Neural progenitor cell (in vitro differentiated cells): ENCODE data around the gene NTM. TPM values are rescaled to one million over a fixed set of nuclear protein-coding genes. Genes with fewer than 3 reads are reported as not detected.

ENCODE experiments used
- DNase-seq: peaks from one replicate; pipeline ENCODE4 v3.0.0-alpha.2; 2016; ENCODE audit warnings: low spot score
- H2AFZ ChIP-seq: fragments of 200-600 bp; sonication (generic); replicated peaks from 2 replicates; pipeline ENCODE4 v1.6.1; 2016; ENCODE audit warnings: antibody characterized with exemption
- H3F3A ChIP-seq: fragments of 200-600 bp; sonication (generic); 2 replicates; pipeline ENCODE4 v1.6.1; 2016; ENCODE audit warnings: antibody characterized with exemption, low read depth
- H3K27ac ChIP-seq: fragments of 200-600 bp; sonication (generic); 2 replicates; pipeline ENCODE4 v1.5.1; 2016; ENCODE audit warnings: mild to moderate bottlenecking
- H3K27me3 ChIP-seq: fragments of 200-600 bp; sonication (generic); 2 replicates; pipeline ENCODE4 v1.6.1; 2016; ENCODE audit warnings: mild to moderate bottlenecking, moderate library complexity
- H3K36me3 ChIP-seq: fragments of 200-600 bp; sonication (generic); 2 replicates; pipeline ENCODE4 v1.5.1; 2016
- H3K4me1 ChIP-seq: fragments of 200-600 bp; sonication (generic); 2 replicates; pipeline ENCODE4 v1.6.1; 2016; ENCODE audit warnings: mixed run types
- H3K4me2 ChIP-seq: fragments of 200-600 bp; sonication (generic); 2 replicates; pipeline ENCODE4 v1.6.1; 2016
- H3K4me3 ChIP-seq: fragments of 200-600 bp; sonication (generic); 2 replicates; pipeline ENCODE4 v1.5.1; 2016
- H3K79me2 ChIP-seq: fragments of 200-600 bp; sonication (generic); 2 replicates; pipeline ENCODE4 v1.6.1; 2016; ENCODE audit warnings: low read depth
- H3K9ac ChIP-seq: fragments of 200-600 bp; sonication (generic); 2 replicates; pipeline ENCODE4 v1.6.1; 2016
- H3K9me3 ChIP-seq: fragments of 200-600 bp; sonication (generic); 2 replicates; pipeline ENCODE4 v1.5.1; 2016; ENCODE audit warnings: low read depth
- H4K20me1 ChIP-seq: fragments of 200-600 bp; sonication (generic); 2 replicates; pipeline ENCODE4 v1.6.1; 2016; ENCODE audit warnings: low read depth
- H3K27ac Mint-ChIP-seq: 3 replicates; pipeline ENCODE4 v1.8.0; 2021; ENCODE audit warnings: mixed read lengths
- H3K27me3 Mint-ChIP-seq: 2 replicates; pipeline ENCODE4 v1.8.0; 2022; ENCODE audit warnings: low read depth, mild to moderate bottlenecking, inconsistent platforms, moderate library complexity, mixed read lengths; ENCODE audit not compliant: insufficient read depth
- H3K36me3 Mint-ChIP-seq: 3 replicates; pipeline ENCODE4 v1.8.0; 2021; ENCODE audit warnings: mixed read lengths
- H3K4me1 Mint-ChIP-seq: 3 replicates; pipeline ENCODE4 v1.8.0; 2021; ENCODE audit warnings: mixed read lengths
- H3K4me3 Mint-ChIP-seq: 3 replicates; pipeline ENCODE4 v1.8.0; 2021; ENCODE audit warnings: mild to moderate bottlenecking, moderate library complexity, mixed read lengths
- H3K9me3 Mint-ChIP-seq: 3 replicates; pipeline ENCODE4 v1.8.0; 2020; ENCODE audit warnings: mixed read lengths
- EZH2 ChIP-seq: fragments of 200-600 bp; sonication (generic); IDR thresholded peaks from 2 replicates; pipeline ENCODE4 v1.6.1; 2017; ENCODE audit warnings: antibody characterized with exemption, mild to moderate bottlenecking, moderate library complexity
- EZH2phosphoT487 ChIP-seq: fragments of 200-600 bp; sonication (generic); IDR thresholded peaks from 2 replicates; pipeline ENCODE4 v1.6.1; 2017; ENCODE audit warnings: antibody characterized with exemption
- total RNA-seq: library from RNA; depleted of rRNA; stranded (reverse); fragments of >200 nt; gene quantifications from 2 replicates; pipeline ENCODE4 v1.2.3, GENCODE V29; 2015; ENCODE audit warnings: low replicate concordance
- TF ChIP-seq, protein P1 (sequence below): fragments of 200-600 bp; sonication (generic); IDR thresholded peaks from 2 replicates; pipeline ENCODE4 v1.5.1; 2017; ENCODE audit warnings: antibody characterized with exemption, mild to moderate bottlenecking

Gene NTM
- total RNA-seq, 1 donor from 2014 or later: 4.3 TPM

DNA sequence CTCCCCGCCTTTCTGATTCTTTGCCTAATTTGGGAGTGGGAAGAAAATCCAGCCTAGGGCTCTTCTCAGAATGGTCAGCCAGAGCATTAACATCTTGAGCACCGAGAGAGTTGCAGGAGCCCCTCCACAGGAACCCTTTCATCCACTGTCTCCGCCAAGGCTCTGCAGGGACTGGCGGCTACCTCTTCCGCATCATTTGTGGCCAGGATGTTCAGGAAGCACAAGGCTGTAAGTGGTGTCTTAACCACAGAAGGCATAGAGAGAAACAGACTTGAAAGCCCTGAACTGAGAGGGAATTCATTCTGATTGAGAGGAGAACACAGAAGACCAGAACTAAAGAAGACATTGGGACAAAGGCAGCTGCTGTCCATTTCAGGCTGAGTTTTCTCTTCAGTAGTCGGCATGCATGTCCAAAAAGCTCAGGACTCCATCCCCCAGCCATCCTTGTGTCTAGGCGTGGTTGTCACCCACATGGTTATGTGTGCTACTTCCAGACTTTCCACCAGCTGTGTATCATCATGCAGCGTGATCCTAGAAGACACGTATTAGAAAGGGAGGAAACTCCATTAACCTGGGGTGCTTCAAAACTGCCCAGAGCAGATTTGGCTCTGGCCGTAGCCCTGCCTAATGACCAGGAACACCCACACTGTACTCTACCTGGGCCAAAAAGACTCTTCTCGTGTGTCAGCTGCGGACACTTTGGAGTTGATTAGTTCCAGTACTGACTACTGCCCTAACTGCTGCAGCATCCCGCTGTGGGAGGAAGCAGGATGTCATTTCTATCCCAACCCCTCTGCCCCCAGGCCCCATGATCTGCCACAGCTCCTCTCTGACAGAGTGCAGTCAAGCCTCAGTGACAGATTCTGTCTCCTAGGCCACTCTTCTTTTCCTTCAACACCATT lies 725.1 kb downstream of the NTM start:
- TF ChIP-seq EZH2 (no peak), EZH2phosphoT487 (no peak)
- TF ChIP-seq, protein P1, sequence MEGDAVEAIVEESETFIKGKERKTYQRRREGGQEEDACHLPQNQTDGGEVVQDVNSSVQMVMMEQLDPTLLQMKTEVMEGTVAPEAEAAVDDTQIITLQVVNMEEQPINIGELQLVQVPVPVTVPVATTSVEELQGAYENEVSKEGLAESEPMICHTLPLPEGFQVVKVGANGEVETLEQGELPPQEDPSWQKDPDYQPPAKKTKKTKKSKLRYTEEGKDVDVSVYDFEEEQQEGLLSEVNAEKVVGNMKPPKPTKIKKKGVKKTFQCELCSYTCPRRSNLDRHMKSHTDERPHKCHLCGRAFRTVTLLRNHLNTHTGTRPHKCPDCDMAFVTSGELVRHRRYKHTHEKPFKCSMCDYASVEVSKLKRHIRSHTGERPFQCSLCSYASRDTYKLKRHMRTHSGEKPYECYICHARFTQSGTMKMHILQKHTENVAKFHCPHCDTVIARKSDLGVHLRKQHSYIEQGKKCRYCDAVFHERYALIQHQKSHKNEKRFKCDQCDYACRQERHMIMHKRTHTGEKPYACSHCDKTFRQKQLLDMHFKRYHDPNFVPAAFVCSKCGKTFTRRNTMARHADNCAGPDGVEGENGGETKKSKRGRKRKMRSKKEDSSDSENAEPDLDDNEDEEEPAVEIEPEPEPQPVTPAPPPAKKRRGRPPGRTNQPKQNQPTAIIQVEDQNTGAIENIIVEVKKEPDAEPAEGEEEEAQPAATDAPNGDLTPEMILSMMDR: no peak
- Mint-ChIP-seq H3K36me3 (no peaks in the 10 kb centered on the region), H3K27ac (peak overlapping the region; percentile 7), H3K4me3 (no peak overlapping the region), H3K27me3 (no peaks in the 10 kb centered on the region), H3K9me3 (no peaks in the 10 kb centered on the region), H3K4me1 (peaks cover 10% of the 10 kb centered on the region)
- no peaks in the 10 kb centered on the region for H3K9me3 ChIP-seq
- no peaks in the 10 kb centered on the region for H3K27me3 ChIP-seq
- no peaks in the 10 kb centered on the region for H3K79me2 ChIP-seq
- no peaks in the 10 kb centered on the region for H3K36me3 ChIP-seq
- H3K9ac ChIP-seq: no peak overlapping the region
- H3K4me1 ChIP-seq: peaks cover 3% of the 10 kb centered on the region
- no peak overlapping the region for H2AFZ ChIP-seq
- no peak for DNase-seq
- peak overlapping the region; percentile 37 for H3K27ac ChIP-seq
- no peak overlapping the region for H3K4me3 ChIP-seq
- no peaks in the 10 kb centered on the region for H3F3A ChIP-seq
- H4K20me1 ChIP-seq: no peaks in the 10 kb centered on the region
- no peak overlapping the region for H3K4me2 ChIP-seq

DNA sequence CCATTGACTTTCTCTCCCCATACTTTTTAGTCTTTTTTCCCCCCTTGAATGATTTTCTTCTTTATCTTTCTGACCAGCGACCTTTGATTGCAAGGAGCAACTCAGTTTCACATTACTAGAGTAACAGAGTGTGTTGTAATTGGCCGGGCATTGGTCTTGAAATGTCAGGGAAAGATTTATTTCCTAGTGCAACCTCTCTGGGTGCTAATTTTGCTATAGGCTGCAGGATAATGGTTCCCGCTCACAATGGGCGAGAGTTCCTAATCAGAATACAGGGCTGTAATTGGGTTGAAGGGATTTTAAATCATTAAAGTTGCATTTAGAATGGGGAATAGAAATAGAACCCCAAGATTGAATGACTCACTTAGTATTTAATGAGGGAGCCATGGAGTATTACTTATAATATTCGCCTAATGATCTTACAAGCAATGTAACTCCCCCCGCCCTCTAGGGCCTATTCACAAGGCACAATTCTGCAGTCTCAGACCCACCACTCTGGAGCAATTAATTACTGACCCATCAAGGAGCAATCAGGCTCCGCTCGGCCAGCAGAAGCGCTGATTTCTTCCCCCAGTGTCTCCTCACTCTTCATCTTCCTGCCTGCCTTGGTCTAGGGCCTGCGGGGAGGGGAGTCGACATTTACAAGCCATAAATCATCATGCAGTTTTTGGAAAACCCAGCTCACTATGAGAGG lies 725.9 kb downstream of the NTM start:
- TF ChIP-seq EZH2phosphoT487 (no peak), EZH2 (no peak)
- TF ChIP-seq, protein P1: no peak
- Histone ChIP-seq H3K4me1 (peaks cover 3% of the 10 kb centered on the region), H4K20me1 (no peaks in the 10 kb centered on the region), H3K27me3 (no peaks in the 10 kb centered on the region), H3K79me2 (no peaks in the 10 kb centered on the region), H3F3A (no peaks in the 10 kb centered on the region), H3K9ac (no peak overlapping the region), H3K9me3 (no peaks in the 10 kb centered on the region), H3K4me2 (no peak overlapping the region), H3K27ac (no peak overlapping the region), H3K4me3 (no peak overlapping the region), H3K36me3 (no peaks in the 10 kb centered on the region), H2AFZ (no peak overlapping the region)
- H3K4me3 Mint-ChIP-seq: no peak overlapping the region
- peaks cover 10% of the 10 kb centered on the region for H3K4me1 Mint-ChIP-seq
- no peak for DNase-seq
- no peak overlapping the region for H3K27ac Mint-ChIP-seq
- no peaks in the 10 kb centered on the region for H3K9me3 Mint-ChIP-seq
- H3K27me3 Mint-ChIP-seq: no peaks in the 10 kb centered on the region
- H3K36me3 Mint-ChIP-seq: no peaks in the 10 kb centered on the region

- Histone ChIP-seq H3K27me3 (no peaks in the 10 kb centered on the region), H3K4me3 (no peak overlapping the region), H3K9me3 (no peaks in the 10 kb centered on the region), H3K79me2 (no peaks in the 10 kb centered on the region), H3K4me1 (peaks cover 3% of the 10 kb centered on the region), H3K9ac (no peak overlapping the region), H3K27ac (no peak overlapping the region), H4K20me1 (no peaks in the 10 kb centered on the region), H3K4me2 (no peak overlapping the region), H3F3A (no peaks in the 10 kb centered on the region), H3K36me3 (no peaks in the 10 kb centered on the region), H2AFZ (no peak overlapping the region)
- Mint-ChIP-seq H3K27me3 (no peaks in the 10 kb centered on the region), H3K27ac (no peak overlapping the region), H3K9me3 (no peaks in the 10 kb centered on the region), H3K4me3 (no peak overlapping the region), H3K36me3 (no peaks in the 10 kb centered on the region), H3K4me1 (peaks cover 10% of the 10 kb centered on the region)
- DNase-seq: peak; percentile 48
- no peak for TF ChIP-seq EZH2phosphoT487
- TF ChIP-seq, protein P1: peak; percentile 75
- TF ChIP-seq EZH2: no peak
Observed at GRCh38 chr11:132099692-132100091, 729.3 kb downstream of the NTM start.
